Left lobe of liver (tissue), 2 donors: Measurements from ENCODE around the gene SRL. TPM values are rescaled to one million over a fixed set of nuclear protein-coding genes. Genes with fewer than 3 reads are reported as not detected.
"Not testable (repeated sequence)": the region's sequence is repeated elsewhere in the genome, so short reads cannot be mapped to it uniquely, and the experiment has no call there.

Experiments
- ATAC-seq: fragments of 200-7000 bp; cut with Tn5 transposase; one replicate; pipeline ENCODE4 v1.9.1; 2020; ENCODE audit warnings: mild to moderate bottlenecking, moderate library complexity
- DNase-seq: peaks from one replicate; pipeline ENCODE4 v3.0.0-alpha.2; 2020; ENCODE audit warnings: low spot score
- total RNA-seq: library from RNA; stranded (reverse); gene quantifications from one replicate; pipeline ENCODE4 v1.2.1, GENCODE V29; 2021
- donor health status: DM: no; HTN: no; CAD: no; lungs with moderate emphysema.
- donor health status: DM: no; HTN: yes; CAD: no.

Gene SRL
- total RNA-seq, 1 donor from 2014 or later = 0.15 TPM

GRCh38 chr16:4231367-4231766 lies 10.5 kb downstream of the SRL start:
- no peak for ATAC-seq
- DNase-seq = no peak

DNA sequence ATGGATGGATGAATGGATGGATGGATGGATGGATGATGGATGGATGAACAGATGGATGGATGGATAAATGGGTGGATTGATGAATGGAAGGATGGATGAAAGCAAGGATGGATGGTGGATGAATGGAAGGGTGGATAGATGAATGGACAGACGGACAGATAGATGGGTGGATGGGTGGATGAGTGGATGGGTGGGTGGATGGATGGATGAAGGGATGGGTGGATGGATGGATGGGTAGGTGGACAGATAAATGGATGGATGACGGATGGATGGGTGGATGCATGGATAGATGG lies 14.9 kb downstream of the SRL start:
- no peak for ATAC-seq
- no peak for DNase-seq

- DNase-seq = no peak
- ATAC-seq = no peak
Measured at GRCh38 chr16:4226251-4227039, 15.4 kb downstream of the SRL start.

DNA sequence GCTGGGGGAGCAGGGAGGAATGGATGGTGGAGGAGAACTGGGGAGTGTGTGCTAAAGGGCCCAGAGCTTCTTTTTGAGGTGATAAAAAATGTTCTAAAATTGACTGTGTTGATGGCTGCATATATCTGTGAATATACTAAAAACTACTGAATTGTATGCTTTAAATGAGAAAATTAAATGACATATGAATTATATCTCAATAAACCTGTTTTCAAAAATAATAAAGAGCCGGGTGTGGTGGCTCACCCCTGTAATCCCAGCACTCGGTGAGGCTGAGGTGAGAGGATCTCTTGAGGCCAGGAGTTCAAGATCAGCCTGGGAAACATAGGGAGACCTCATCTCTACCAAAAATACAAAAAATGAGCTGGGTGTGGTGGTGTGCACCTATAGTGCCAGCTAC lies 16.8 kb downstream of the SRL start:
- ATAC-seq = no peak
- DNase-seq = no peak

DNA sequence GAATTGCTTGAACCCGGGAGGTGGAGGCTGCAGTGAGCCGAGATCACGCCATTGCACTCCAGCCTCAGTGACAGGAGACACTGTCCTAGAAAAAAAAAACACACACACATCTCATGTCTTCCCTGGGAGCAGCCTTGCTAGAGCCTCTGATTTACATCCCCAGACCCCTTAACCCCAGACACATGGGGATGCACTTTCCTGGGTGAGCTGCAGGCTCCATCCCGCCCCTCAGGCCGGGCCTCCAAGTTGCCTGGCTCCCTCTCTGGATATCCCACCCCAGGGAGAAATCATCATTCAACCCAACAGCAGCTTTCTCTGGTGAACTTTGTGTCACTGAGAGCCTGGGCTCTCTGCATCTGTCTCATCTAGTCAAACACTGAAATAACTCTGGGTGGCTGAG lies 21.5 kb downstream of the SRL start:
- ATAC-seq (no peak), DNase-seq (no peak)

- no peak for DNase-seq
Measured at GRCh38 chr16:4218202-4218601, 23.7 kb downstream of the SRL start.

DNA sequence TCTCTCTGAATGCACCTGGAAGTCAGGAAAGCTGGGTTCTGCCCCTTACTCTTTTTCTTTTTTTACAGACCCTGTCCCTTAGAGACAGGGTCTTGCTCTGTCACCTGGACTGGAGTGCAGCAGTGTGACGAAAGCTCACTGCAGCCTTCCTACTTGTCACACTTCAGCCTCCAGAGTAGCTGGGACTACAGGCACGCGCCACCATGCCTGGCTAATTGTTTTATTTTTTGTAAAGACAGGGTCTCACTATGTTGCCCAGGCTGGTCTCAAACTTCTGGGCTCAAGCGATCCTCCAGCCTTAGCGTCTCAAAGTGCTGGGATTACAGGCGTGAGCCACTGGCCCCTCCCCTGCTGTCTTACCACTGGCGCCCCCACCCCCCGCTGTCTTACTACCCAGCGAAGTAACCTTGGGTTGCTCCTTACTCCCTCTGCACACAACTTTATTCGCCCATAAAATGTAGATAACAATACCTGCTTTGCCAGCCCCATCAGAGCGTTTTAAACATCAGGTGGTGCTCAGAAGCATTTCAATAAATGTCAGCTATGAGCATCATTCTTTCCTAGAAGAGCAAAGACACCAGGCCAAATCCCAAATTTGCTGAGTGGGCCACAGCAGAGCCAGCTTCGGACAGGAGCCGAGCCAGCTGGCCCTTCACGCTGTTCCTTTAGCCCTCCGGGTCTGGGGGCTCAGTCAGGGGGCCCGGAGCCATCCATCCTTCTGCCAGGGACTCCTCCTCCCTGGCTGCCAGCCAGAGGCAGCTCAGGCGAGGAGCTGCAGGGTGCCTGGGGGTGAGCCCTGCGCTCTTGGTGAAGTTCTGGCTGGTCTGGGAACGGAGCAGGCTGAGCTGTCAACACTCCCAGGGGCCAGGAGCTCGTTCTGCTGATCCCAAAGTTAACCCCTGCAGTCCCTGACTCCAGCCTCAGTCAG lies 24.4 kb downstream of the SRL start:
- DNase-seq (no peak), ATAC-seq (no peak)

More at GRCh38 chr16:4218202-4218601, 23.7 kb downstream of the SRL start:
- ATAC-seq = no peak

DNA sequence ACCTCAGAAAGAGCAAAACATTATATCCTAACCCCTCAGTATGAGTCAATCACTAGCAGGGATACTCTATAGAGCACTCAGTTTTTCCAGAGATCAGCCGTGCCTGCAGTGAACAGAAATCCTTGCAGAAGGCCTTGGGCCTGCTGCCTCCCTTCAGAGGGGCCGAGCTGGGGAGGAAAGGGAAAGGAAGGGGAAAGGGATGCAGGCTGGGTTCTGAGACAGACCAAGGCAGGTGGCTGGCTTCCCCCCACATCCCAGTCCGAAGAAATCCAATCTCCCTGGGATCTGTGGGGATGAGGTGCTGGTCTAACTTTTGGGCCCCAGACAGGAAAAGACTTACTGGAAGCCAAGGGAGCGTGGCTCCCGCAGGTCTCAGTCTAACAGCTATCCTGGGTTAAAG lies 25.3 kb downstream of the SRL start:
- ATAC-seq (no peak), DNase-seq (no peak)

DNA sequence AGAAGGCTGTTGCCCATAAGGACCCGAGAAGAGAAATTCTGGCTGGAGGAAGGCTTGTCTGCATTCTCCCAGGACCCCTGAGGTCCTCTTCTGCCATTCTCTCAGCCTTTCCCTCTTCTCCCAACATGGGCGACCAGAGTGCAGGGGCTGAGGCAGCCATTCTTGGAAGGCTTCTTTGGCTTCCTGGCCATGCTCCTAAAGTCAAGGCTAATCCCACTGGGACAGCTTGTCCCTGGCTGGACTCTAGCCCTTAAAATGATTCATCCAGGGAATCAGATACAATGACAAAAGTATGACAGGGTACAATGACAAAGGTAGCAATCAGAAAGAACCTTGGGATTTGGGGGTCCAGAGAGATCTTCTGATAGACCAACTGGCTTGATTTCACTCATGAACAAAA lies 26.8 kb downstream of the SRL start:
- no peak for ATAC-seq

GRCh38 chr16:4214215-4214621 lies 27.7 kb downstream of the SRL start:
- DNase-seq (no peak), ATAC-seq (no peak)

More for the DNA sequence above, 26.8 kb downstream of the SRL start:
- no peak for DNase-seq

DNA sequence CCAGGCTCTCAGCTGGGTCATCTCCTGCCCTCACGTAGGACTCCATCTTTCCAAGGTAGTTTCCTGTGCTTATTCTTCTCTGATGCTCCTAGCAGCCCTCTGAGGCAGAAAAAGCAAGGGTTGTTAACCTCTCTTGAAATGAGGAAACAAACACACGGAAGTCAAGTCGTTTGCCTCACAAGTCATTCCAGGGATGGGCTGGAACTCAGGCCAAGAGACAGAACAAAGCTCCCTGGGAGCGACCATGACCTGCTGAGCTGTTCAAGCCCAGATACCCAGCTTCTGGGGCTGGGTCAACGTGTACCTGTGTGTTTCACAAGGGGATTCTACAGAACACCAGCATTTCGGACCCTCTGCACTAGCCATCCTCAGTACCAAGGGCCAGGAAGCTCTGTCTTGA lies 28.1 kb downstream of the SRL start:
- no peak for ATAC-seq
- DNase-seq = no peak

DNA sequence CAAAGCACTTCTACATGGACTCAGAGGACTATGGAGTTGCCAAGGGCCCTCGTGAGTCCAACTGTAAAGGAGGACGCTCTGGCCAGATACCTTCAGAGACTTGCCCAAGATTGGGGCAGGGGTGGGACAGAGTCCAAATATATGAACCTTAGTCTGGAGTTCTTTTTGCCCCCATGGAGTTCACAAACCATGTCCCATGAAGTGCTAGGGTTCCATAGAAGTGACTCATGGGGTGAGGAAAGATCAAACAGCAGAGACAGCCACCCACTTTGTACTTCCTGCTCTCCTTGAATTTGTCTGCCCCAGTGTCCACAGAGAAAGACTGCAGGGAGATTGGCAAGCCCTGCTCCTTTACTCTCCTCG lies 29.0 kb downstream of the SRL start:
- DNase-seq = no peak
- ATAC-seq = no peak

GRCh38 chr16:4212211-4212933 lies 29.5 kb downstream of the SRL start:
- no peak for DNase-seq
- ATAC-seq = no peak

GRCh38 chr16:4211445-4212210 lies 30.3 kb downstream of the SRL start:
- ATAC-seq, DNase-seq: not testable (repeated sequence)

- ATAC-seq (peak; percentile 95), DNase-seq (peak; percentile 58)
Measured at GRCh38 chr16:4209666-4210065, 32.2 kb downstream of the SRL start.

DNA sequence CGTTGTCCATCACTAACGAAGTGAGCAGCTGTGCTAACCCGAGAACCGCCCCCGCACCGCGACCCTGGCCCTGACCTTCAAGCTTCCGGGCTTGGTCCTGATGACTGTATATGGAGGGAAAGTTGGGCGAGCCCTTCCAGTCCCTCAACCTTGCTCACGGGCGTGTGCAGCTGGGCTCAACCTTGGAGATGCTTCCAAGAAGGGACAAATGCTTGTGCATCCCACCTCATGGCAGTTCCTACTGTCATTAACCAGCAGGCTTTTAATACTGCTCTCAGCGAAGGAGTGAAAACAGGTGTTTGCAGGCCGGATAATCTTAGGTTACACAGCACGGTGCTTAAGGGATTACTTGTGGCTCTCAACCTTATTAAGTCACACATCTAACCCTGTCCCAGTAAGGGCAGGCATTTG lies 33.5 kb downstream of the SRL start:
- ATAC-seq = no peak
- no peak for DNase-seq

DNA sequence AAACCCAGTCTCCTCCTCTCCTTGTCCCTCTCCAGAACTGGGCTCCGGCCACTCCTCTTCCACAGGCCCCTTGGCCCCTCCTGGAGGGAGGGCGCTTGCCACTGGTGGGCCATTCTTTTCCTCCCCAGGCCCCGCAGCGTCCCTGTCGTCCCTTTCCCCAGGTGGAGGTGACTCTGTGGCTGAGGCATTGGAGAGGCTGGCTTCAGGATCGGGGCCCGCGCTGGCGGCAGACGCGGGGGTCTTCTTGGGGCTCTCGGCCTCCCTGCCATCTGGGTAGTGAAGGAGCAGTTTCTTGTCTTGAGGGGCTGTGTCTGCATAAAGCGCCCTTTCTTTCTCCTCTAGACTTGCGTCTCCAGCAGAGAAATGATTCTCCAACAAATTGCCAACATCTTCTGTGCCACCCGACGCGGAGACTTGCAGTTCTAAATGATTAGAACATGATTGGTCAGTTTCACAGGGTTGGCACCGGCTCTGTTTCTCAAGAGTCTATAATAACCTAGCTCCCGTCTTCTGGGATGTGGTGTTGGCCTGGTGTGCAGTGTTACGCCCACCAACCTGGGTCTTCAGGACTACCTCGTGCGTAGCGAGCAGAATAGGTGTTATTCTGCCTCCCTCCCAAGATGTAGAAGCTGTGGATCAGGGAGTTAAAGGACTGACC lies 34.1 kb downstream of the SRL start:
- no peak for DNase-seq
- ATAC-seq = no peak

DNA sequence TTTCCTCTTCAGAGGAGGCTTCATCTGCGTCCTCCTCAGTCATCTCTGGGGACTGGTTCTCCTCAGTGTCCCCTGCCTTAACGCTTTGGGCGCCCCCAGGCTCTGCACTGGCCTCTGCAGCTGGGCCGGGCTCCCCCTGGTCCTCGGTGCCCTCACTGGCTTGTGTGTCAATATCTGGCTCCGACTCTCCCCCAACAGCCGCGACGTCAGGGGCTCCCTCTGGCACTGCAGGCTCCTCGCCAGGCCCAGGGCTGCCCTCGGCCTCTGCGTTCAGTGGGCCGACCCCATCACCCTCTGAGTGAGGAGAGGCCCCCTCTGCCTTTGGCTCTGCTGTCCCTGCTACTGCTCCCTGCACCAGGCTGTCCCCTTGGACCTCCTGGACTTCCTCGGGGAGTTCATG lies 34.7 kb downstream of the SRL start:
- ATAC-seq (no peak), DNase-seq (no peak)

DNA sequence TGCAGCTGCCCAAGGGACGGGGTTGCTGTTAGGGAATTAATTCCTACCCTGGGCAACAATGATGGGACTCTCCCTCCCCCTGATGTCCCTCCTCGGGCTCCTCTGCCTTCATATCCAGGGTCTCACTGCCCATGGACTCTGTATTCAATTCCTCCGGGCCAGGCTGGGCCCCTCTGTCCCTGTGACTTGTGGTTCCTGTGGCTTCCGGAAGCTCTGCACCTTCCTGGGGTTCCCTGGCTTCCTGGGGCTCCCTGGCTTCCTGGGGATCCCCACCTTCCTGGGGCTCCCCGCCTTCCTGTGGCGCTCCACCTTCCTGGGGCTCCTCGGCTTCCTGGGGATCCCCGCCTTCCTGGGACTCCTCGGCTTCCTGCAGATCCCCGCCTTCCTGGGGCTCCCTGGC lies 35.2 kb downstream of the SRL start:
- ATAC-seq = no peak

GRCh38 chr16:4205971-4206370 lies 35.9 kb downstream of the SRL start:
- DNase-seq (no peak), ATAC-seq (no peak)

More for the DNA sequence above, 35.2 kb downstream of the SRL start:
- no peak for DNase-seq
